Fibroblast of skin of scalp (primary cell): ENCODE measurements around the gene PLXNC1.
A peak's percentile ranks its signal among the peaks of the same experiment; 100 is the strongest.

Source experiments
- DNase-seq: peaks from one replicate; pipeline ENCODE4 v3.0.0-alpha.2; 2013

PLXNC1 gene

GRCh38 chr12:94244165-94245133 is 96.1 kb downstream of the PLXNC1 start:
- no peak for DNase-seq

GRCh38 chr12:94245631-94246383 is 97.4 kb downstream of the PLXNC1 start:
- DNase-seq, result peak; percentile 28

- no peak for DNase-seq
Measured at GRCh38 chr12:94247246-94247645, 98.9 kb downstream of the PLXNC1 start.

GRCh38 chr12:94248582-94248981 is 100.2 kb downstream of the PLXNC1 start:
- DNase-seq, result no peak

GRCh38 chr12:94250130-94250529 is 101.8 kb downstream of the PLXNC1 start:
- no peak for DNase-seq

GRCh38 chr12:94254270-94254669 is 105.9 kb downstream of the PLXNC1 start:
- DNase-seq, result no peak

GRCh38 chr12:94255006-94255405 is 106.6 kb downstream of the PLXNC1 start:
- no peak for DNase-seq

- DNase-seq, result no peak
Measured at GRCh38 chr12:94255428-94255827, 107.1 kb downstream of the PLXNC1 start.

- no peak for DNase-seq
Measured at GRCh38 chr12:94258593-94258992, 110.2 kb downstream of the PLXNC1 start.

- no peak for DNase-seq
Measured at GRCh38 chr12:94260017-94260416, 111.6 kb downstream of the PLXNC1 start.

GRCh38 chr12:94260717-94261116 is 112.3 kb downstream of the PLXNC1 start:
- no peak for DNase-seq

GRCh38 chr12:94261119-94261518 is 112.7 kb downstream of the PLXNC1 start:
- DNase-seq, result no peak

- DNase-seq, result no peak
Measured at GRCh38 chr12:94261786-94262185, 113.4 kb downstream of the PLXNC1 start.

- DNase-seq, result peak; percentile 97
Measured at GRCh38 chr12:94262228-94263010, 114.0 kb downstream of the PLXNC1 start.

- DNase-seq, result no peak
Measured at GRCh38 chr12:94263011-94263811, 114.8 kb downstream of the PLXNC1 start.

GRCh38 chr12:94263905-94264561 is 115.7 kb downstream of the PLXNC1 start:
- peak; percentile 94 for DNase-seq

GRCh38 chr12:94264736-94265485 is 116.5 kb downstream of the PLXNC1 start:
- peak; percentile 43 for DNase-seq

GRCh38 chr12:94265539-94265938 is 117.2 kb downstream of the PLXNC1 start:
- peak; percentile 74 for DNase-seq

- peak; percentile 80 for DNase-seq
Measured at GRCh38 chr12:94265966-94266745, 117.8 kb downstream of the PLXNC1 start.
